GM11168 (cell line): ENCODE results near the gene SH3PXD2B.

Experiments
- in situ Hi-C: fragments of 300-500 bp; cut with MboI; formaldehyde crosslinking; loops from one replicate; pipeline ENCODE4 v1.12.0; 2022; ENCODE audit warnings: low sequenced_read_pairs; ENCODE audit not compliant: unreplicated experiment

SH3PXD2B gene

DNA sequence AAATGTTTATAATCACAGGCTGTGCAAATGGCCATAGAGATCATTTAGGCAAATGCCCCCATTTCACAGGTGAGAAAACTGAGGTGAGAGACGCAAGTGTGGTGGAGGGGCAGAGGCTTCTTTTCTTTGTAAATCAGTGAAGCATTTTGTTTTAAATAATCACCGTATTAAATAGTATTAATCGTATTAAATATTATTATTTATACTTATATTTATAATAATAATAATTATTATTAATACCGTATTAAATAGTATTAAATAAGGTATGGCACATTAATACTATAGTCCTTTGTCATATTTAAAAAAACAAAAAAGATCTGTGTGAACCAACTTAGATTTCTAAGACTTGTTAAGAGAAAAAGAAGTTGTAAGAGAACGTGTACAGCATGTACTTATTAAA lies 32.6 kb upstream of the SH3PXD2B start:
- in situ Hi-C loops = loop anchor here (25.0 kb wide), 1 partner anchor 450 kb away; no protein-coding TSS in a partner anchor

DNA sequence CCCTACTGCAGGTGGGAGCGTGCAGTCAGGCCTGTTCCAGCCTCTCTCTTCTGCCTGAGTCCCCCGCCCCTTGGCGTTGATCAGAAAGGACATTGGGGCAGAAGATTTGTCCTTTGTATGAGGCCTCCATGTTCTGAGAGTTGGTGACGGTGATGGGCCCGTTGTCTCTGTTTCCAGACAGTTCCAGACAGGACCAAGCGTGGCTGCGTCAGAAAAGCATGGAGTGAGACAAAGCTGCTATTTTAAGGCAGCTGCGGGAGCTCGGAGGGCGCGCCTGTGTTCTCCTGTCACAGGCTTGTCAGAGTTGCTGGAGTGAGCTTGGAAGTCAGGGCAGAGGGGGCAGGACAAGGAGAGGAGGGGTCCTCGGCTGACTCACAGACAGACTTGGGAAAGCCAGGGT lies 32.1 kb upstream of the SH3PXD2B start:
- in situ Hi-C loops = loop anchor here (25.0 kb wide), 1 partner anchor 451 kb away; no protein-coding TSS in a partner anchor

DNA sequence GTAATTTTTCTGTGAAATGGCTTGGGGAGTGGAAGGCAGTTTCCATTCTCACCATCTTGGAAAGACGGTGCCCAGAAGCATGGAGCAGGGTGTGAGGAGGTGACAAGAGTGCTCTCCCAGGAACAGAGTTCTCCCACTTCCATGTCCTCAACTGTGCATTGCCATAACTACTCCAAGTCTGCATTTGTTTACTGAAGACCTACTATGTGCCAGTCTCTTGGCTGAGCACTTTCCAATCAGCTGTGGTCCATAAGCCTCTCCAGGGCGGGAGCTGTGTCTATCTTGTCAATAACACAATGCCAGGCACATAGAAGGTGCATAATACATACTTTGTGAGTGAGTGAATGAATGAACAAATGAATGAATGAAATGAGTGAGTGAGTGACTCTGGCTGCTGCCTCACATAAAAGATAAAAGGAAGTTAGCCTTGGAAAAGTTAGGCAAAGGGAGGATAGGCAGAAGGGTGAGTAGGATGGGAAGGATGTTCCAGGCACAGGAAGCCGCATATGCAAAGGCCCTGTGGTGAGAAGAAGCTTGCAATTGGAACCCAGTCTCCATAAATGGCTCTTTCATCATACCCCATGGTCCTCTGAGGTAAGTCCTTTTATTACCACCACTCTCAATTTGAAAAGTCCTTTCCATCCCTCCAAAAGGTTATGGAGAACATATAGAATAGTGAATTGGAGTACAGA lies 31.3 kb upstream of the SH3PXD2B start:
- in situ Hi-C loops = loop anchor here (25.0 kb wide), 1 partner anchor 452 kb away; no protein-coding TSS in a partner anchor

DNA sequence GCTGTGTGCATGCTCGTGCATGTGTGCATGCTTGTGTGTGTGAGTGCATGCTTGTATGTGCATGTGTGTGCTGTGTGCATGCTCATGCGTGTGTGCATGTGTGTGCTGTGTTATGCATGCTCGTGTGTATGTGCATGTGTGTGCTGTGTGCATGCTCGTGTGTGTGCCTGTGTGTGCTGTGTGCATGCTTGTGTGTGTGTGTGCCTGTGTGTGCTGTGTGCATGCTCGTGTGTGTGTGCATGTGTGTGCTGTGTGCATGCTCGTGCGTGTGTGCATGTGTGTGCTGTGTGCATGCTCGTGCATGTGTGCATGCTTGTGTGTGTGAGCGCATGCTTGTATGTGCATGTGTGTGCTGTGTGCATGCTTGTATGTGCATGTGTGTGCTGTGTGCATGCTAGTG lies 30.3 kb upstream of the SH3PXD2B start:
- in situ Hi-C loops = loop anchor here (25.0 kb wide), 1 partner anchor 453 kb away; no protein-coding TSS in a partner anchor

DNA sequence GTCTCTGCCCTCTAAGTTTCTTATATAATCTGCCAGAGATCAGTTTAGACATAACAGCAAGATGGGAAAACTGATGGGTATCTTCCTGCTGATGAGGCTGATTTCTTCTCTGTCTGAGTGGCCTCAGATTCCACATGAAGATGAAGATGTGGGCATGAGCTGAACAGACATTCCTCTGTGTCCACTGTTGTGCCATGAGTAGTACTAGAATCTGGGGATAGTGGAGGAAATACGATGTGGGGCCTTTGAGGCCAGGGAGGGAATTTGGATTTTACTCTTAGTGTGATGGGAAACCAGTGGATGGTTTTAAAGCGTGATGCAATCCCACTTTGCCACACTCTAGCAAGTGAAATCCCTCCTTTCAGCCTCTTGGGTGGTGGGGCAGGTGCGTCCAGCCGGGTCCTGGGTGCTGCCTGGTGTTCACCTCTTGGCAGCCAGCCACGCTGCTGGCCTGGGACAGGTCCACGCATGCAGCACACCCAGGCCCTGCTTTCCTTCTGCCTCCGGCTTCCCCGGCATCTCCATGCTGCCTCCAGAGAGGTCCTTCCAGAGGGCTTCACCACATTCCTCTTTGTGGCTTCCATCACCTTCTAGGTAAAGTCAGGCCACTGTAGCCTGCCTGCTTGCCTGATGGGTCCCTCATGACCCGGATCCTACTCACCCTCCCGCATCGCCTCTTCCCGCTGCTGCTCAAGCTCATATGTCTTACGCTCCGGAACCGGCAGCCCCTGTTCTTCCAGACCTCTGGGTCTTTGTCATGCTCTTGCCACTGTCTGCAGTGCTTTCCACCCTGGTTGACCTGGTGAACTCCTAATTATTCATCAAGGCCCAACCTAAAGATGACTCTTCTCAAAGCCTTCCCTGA lies 28.1 kb upstream of the SH3PXD2B start:
- in situ Hi-C loops = loop anchor here (25.0 kb wide), 1 partner anchor 455 kb away; no protein-coding TSS in a partner anchor

DNA sequence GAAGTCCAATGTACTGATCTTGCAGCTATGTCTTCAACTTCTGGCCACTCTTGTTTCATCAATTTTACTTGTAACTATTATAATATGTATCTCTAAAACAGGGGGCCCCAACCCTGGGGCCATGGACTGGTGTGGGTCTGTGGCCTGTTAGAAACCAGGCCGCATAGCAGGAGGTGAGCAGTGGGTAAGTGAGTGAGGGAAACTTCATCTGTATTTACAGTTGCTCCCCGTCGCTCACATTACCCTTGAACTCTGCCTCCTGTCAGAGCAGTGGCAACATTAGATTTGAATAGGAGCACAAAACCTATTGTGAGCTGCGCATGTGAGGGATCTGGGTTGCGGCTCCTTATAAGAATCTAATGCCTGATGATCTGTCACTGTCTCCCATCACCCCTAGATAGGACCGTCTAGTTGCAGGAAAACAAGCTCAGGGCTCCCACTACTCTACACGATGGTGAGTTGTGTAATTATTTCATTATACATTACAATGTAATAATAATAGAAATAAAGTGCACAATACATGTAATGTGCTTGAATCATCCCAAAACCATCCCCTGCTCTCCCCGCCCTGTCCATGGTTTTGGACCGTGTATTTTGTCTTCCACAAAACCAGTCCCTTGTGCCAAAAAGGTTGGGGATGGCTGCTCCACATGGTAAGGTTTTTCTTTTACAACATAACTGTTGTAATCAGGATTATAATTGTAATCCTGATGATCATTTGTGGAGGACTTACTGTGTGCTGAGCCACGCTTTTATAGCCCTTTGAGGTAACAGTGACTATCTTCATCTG lies 26.9 kb upstream of the SH3PXD2B start:
- in situ Hi-C loops = loop anchor here (25.0 kb wide), 1 partner anchor 456 kb away; no protein-coding TSS in a partner anchor

DNA sequence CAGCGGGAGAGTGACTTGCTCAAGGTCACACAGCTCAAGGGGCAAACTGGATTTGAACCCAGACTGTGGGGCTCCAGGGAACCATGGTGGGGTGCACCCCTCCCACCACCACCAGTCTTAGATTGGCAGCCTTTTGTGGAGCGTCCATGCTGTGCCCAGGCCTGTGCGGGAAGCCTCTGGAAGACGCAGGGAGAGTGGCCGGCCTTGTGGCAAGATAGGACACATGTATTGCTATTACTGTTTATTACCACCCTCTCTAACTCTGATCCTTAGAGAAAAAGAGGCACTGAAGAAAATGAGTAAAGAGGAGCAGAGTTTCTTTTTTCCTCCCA lies 25.4 kb upstream of the SH3PXD2B start:
- in situ Hi-C loops = loop anchor here (5.0 to 25.0 kb wide), 2 partner anchors 218 to 458 kb away; no protein-coding TSS in a partner anchor

DNA sequence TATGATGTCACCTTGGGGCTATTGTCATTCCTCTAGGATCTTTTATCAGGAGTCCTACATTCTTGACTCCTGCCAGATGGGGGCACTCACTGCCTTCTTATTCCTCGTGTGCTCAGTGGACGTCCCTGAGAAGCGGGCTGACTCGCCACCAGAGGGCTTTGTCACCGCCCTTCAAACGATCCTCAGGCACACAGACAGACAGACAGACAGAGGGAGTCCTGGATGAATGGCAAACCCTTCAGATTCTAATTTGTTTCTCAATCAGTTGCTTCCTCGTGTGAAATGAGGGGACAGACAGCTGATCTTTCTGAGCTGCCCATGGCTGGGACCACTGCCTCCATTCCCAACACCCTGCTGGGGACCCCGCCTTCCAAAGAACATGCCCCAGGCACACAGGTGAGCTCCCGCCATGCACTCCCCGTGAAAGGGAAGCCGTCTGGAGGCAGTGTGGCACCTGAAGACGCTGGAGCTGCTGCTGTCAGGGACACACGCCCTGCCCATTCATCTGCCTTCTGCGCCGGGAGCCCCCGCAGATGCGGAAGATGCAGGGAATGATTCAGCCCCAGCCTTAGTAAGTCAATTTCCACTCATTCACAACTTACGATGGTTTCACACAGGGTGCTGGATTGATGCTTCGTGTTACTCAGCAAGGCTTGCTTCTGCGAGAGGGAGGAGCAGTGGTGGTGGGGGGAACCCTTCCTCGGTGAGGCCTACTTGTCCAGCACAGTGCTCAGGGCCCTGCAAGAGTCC lies 24.9 kb upstream of the SH3PXD2B start:
- in situ Hi-C loops = loop anchor here (5.0 to 25.0 kb wide), 2 partner anchors 218 to 458 kb away; no protein-coding TSS in a partner anchor

DNA sequence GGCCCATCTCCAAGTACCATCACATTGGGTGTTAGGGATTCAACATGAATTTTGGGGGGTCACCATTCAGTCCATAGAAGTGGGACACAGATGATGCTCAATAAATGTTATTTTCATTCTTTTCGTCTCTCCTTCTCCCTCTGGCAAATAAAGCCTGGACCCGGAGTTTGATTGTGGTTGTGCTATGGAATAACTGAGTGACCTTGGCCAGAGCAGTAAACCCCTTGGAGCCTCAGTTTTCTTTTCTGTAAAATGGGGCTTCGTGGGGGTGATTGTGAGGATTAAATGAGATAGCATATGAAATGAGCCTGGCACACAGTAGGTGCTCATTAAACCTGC lies 24.3 kb upstream of the SH3PXD2B start:
- in situ Hi-C loops = loop anchor here (5.0 to 25.0 kb wide), 2 partner anchors 219 to 459 kb away; no protein-coding TSS in a partner anchor

DNA sequence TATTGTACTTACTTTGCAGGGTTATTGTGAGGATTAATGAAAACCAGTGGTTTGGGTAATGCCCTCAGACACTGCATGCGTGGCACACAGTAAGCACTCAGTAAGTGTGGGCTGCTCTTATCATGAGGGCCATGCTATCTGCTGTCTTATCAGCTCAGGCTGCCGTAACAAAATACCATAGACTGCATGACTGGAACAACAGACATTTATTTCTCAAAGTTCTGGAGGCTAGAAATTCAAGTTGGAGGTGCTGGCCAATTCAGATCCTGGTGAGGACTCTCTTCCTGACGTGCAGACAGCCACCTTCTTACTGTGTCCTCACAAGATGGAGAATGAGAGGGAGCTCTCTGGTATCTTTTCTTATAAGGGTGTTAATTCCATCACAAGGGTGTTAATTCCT lies 23.9 kb upstream of the SH3PXD2B start:
- in situ Hi-C loops = loop anchor here (5.0 to 25.0 kb wide), 2 partner anchors 219 to 459 kb away; no protein-coding TSS in a partner anchor

DNA sequence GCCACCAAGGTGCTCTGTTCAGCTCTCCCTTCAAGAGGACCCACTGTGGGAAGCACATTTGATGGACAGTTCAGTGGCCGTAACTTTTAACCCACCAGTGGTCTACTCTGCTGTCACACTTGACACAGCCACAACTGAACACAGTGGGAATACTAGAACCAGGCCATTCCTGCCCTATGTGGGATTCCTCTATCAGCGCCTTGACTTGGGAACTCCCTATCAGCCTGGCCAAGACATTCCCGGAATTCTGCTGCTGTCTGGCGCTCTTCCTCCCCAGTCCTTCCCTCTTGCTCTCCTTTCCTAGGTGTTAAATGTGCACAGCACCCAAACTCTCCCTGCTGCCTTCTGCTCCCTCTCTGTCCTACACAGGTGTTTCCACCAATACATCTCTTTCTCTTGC lies 23.1 kb upstream of the SH3PXD2B start:
- in situ Hi-C loops = loop anchor here (5.0 to 25.0 kb wide), 2 partner anchors 220 to 460 kb away; no protein-coding TSS in a partner anchor

DNA sequence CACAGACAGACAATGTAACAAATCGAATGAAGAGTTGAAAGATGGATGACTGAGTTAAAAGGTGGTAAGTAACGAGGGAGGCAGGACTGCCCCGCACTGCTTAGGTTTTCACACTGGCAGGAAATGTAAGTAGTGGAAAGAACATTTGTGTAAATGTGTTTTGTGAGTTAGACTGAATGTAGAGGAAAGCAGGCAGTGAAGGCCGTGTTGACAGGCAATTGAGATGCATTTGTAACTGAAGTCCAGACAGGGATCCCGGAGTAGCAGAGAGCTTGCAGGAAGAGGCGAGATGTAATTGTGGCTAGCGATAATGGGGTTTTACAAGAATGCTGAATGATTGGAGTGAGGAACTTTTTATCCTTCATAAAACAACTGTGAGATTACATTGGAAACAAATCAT lies 20.0 kb upstream of the SH3PXD2B start:
- in situ Hi-C loops = no loop called here

DNA sequence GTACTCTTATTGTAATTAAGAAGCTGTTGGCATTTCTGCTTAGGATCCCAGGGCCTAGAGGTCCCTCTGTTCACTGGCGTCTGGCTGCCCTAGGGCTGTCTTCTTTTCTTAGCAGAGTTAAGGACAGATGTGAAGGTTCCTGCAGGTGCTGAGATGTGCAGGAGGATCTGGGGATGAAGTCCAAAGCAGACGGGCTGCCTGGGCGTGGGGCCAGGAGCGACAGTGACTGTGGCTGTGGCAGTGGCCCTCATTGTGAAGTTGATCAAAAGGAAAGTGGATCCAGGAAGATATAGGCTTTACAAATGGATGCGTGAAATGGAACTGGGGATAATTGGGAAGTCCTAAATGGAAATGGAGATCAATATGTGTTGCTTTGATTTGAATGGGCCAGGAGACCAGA lies 19.1 kb upstream of the SH3PXD2B start:
- in situ Hi-C loops = no loop called here

DNA sequence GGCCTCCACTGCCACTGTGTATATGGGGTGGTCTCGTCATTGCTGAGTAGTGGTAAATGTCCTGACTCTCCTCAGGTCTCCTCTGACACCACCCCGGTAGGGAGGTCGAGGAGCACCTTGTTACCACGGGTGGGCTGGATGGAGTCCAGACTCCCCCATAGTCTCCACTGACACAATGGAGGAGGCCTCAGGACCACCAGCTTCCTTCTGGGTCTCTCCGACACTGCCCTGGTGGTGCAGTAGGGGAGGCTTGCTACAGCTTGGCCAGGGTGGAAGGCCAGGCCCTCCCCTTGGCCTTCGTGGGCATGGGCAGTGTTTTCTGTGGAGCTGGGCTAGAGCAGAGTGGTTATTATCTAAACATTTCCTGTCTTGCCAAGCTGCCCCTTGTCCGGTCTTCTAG lies 15.4 kb upstream of the SH3PXD2B start:
- in situ Hi-C loops = no loop called here

DNA sequence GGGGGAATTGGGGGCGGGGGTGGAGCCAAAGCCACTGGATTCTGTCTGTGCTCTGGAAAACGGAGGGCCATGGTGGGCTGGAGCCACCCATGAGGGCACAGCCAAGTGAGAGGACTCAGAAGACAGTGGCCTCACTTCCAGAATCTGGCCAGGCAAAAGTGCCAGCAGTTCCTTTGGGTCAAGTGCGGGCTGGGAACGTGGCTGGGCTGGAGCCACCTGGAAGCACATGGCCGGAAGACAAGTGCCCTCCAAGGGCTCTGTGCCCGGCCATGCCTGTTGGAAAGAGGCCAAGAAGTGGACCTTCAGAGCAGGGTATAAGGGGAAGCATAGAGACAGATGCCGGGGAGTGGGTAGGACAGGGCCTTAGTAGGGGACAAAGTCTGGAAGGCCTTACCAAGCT lies 11.7 kb upstream of the SH3PXD2B start:
- in situ Hi-C loops = no loop called here

DNA sequence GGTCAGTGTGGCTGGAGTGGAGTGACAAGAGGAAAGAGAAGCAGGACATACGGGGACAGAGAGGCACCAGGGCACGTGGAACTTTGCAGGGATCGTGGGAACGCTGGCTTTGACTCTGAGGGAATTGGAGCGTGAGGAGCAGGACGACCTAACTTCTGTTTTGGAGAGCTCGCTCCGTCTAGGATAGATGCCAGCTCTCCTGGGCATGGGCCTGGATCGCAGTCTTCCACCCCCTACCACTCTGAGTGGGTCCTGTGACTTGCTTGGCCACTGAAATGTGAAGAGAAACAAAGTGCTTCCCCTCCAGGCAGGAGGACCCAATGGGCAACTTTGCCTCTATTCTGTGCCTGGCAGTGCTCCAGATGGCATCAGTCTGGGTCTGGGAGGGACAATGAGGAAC lies 8.7 kb upstream of the SH3PXD2B start:
- in situ Hi-C loops = no loop called here

DNA sequence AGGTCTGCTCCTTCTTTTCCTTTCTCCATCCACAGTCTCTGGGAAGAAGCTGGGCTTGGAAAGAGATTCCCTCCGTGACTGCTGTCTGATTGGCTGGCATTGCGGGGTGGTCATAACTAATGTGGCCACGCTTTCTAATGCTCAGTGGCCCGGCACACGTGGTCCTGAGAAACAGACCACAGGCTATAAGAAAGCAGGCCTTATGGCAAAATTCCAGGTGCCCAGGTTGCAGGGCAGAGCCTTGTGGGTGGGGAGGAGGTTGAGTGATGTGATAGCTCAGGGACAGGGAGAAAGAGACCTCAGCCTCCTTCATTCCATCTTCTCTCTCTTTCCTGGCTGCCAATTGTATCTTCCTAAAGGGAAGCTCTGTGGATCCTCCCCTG lies 5.4 kb upstream of the SH3PXD2B start:
- in situ Hi-C loops = no loop called here

DNA sequence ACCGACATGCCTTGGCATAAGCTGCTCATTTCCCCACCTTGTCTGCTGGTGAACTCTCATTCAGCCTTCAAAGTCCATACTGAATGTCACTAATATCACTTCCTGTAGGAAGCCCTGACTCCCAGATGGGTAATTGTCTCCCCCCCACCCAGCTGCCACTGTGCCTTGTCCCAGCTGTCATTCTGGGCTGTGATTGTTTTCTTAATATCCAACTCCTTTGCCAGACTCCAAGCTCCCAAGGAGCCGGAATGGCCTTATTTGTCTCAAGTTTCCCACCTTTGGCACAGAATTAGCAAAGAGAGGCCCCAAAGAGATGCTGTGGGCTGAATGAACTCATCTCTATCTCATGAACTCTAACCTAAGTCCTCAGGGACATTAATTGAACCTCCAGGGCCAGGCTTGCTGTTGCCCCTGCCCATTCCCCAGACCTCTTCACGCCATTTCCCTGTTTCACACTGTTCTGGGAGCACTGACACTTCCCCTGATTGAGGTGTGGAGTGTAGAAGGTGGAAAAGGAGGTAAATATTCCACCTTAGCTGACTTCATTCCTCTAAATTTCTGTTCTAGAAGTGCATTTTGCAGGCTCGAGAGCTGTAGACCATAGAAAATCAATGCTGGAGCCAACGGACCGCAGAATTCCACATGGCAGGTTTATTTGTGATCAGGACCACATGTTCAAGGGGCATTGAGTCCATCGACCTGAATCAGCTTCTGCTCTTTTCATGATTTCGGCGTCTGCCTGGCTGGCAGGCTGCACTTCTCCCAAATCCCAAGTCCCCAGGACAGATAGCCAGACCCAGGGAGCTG lies 4.9 kb upstream of the SH3PXD2B start:
- in situ Hi-C loops = no loop called here
